Renal pelvis (tissue), 12 donors: Measurements from ENCODE around the gene LIG1. TPM values are rescaled to one million over a fixed set of nuclear protein-coding genes. Genes with fewer than 3 reads are reported as not detected.

Experiments
- DNase-seq: peaks from one replicate; pipeline ENCODE4 v3.0.0-alpha.2; 2013
- long read RNA-seq, 16 experiments: transcript quantifications; one replicate each; lab custom pipeline, GENCODE V29; 2026
- polyA plus RNA-seq, 3 donors: library from polyadenylated mRNA; unstranded; fragments of 120-200 nt; gene quantifications; one replicate each; pipeline ENCODE4 v1.2.1, GENCODE V29; 2013; ENCODE audit not compliant: insufficient read length in 3 of 3

LIG1 gene
- polyA plus RNA-seq, result 10 to 100 TPM; 72.0 to 77.7 (median 73.7) TPM
- long read RNA-seq, donor 1, partial matches to known transcripts, result 0 of 1 reads
- long read RNA-seq, donor 1, other reads (novel, unspliced or antisense), result 0 of 1 reads
- long read RNA-seq, donor 2, result 0 reads
- long read RNA-seq, donor 3, partial matches to known transcripts, result 0 of 6 reads
- long read RNA-seq, donor 3, other reads (novel, unspliced or antisense), result 0 of 6 reads
- long read RNA-seq, donor 4, partial matches to known transcripts, result 0 of 5 reads
- long read RNA-seq, donor 4, other reads (novel, unspliced or antisense), result 0 of 5 reads
- long read RNA-seq, donor 5, partial matches to known transcripts, result 0 of 2 reads
- long read RNA-seq, donor 5, other reads (novel, unspliced or antisense), result 0 of 2 reads
- long read RNA-seq, donor 6, partial matches to known transcripts, result 0 of 4 reads
- long read RNA-seq, donor 6, other reads (novel, unspliced or antisense), result 0 of 4 reads
- long read RNA-seq, donor 7, partial matches to known transcripts, result 5 of 9 reads
- long read RNA-seq, donor 7, other reads (novel, unspliced or antisense), result 0 of 9 reads
- long read RNA-seq, donor 8, partial matches to known transcripts, result 0 of 3 reads
- long read RNA-seq, donor 8, other reads (novel, unspliced or antisense), result 0 of 3 reads
- long read RNA-seq, donor 9, partial matches to known transcripts, result 0 of 3 reads
- long read RNA-seq, donor 9, other reads (novel, unspliced or antisense), result 0 of 3 reads
- long read RNA-seq, donor 10, partial matches to known transcripts, result 0 of 4 reads
- long read RNA-seq, donor 10, other reads (novel, unspliced or antisense), result 0 of 4 reads
- long read RNA-seq, donor 11, partial matches to known transcripts, result 0 of 3 reads
- long read RNA-seq, donor 11, other reads (novel, unspliced or antisense), result 0 of 3 reads
- long read RNA-seq, donor 12, partial matches to known transcripts, result 0 of 6 reads
- long read RNA-seq, donor 12, other reads (novel, unspliced or antisense), result 0 of 6 reads
- long read RNA-seq, donor 13, partial matches to known transcripts, result 0 of 2 reads
- long read RNA-seq, donor 13, other reads (novel, unspliced or antisense), result 0 of 2 reads
- long read RNA-seq, donor 14, result 0 reads
- long read RNA-seq, donor 15, partial matches to known transcripts, result 0 of 9 reads
- long read RNA-seq, donor 15, other reads (novel, unspliced or antisense), result 0 of 9 reads
- long read RNA-seq, donor 16, partial matches to known transcripts, result 0 of 5 reads
- long read RNA-seq, donor 16, other reads (novel, unspliced or antisense), result 0 of 5 reads

GRCh38 chr19:48169939-48170803 is at the start of gene LIG1, which contains the start of gene ZSWIM9:
Gene LIG1 (minus strand): TSS chr19:48170344. CDS start chr19:48165566, 4,778 bp downstream.
Gene ZSWIM9 (plus strand): TSS chr19:48170680. CDS start chr19:48171803, 1,123 bp downstream.
- peak; percentile 97 for DNase-seq

- DNase-seq, result no peak
Measured at GRCh38 chr19:48218997-48219396, 48.9 kb upstream of the LIG1 start.

- DNase-seq, result no peak
Measured at GRCh38 chr19:48216933-48217332, 46.8 kb upstream of the LIG1 start.

- no peak for DNase-seq
Measured at GRCh38 chr19:48213959-48214358, 43.8 kb upstream of the LIG1 start.

GRCh38 chr19:48210005-48210404 is 39.9 kb upstream of the LIG1 start:
- no peak for DNase-seq

- DNase-seq, result no peak
Measured at GRCh38 chr19:48206397-48207093, 36.4 kb upstream of the LIG1 start.

- peak; percentile 98 for DNase-seq
Measured at GRCh38 chr19:48203794-48204628, 33.9 kb upstream of the LIG1 start.

GRCh38 chr19:48203222-48203793 is 33.2 kb upstream of the LIG1 start:
- DNase-seq, result peak; percentile 19

- DNase-seq, result no peak
Measured at GRCh38 chr19:48196933-48197665, 27.0 kb upstream of the LIG1 start.

GRCh38 chr19:48196321-48196763 is 26.2 kb upstream of the LIG1 start:
- DNase-seq, result no peak

GRCh38 chr19:48194844-48195830 is 25.0 kb upstream of the LIG1 start:
- no peak for DNase-seq

GRCh38 chr19:48194041-48194843 is 24.1 kb upstream of the LIG1 start:
- no peak for DNase-seq

- DNase-seq, result no peak
Measured at GRCh38 chr19:48192750-48193149, 22.6 kb upstream of the LIG1 start.

GRCh38 chr19:48190885-48191284 is 20.7 kb upstream of the LIG1 start:
- DNase-seq, result no peak

- peak; percentile 50 for DNase-seq
Measured at GRCh38 chr19:48190288-48190884, 20.2 kb upstream of the LIG1 start.
